GM21529 (cell line): ENCODE results near the gene MB.
"Not testable (repeated sequence)": the region's sequence is repeated elsewhere in the genome, so short reads cannot be mapped to it uniquely, and the experiment has no call there.

Source experiments
- ATAC-seq: cut with Tn5 transposase; IDR thresholded peaks from one replicate; pipeline ENCODE4 v1.9.1; 2021; ENCODE audit not compliant: unreplicated experiment

The MB gene

GRCh38 chr22:35638001-35638400, 20.9 kb upstream of the MB start:
- no peak for ATAC-seq

GRCh38 chr22:35637254-35637653, 20.1 kb upstream of the MB start:
- no peak for ATAC-seq

DNA sequence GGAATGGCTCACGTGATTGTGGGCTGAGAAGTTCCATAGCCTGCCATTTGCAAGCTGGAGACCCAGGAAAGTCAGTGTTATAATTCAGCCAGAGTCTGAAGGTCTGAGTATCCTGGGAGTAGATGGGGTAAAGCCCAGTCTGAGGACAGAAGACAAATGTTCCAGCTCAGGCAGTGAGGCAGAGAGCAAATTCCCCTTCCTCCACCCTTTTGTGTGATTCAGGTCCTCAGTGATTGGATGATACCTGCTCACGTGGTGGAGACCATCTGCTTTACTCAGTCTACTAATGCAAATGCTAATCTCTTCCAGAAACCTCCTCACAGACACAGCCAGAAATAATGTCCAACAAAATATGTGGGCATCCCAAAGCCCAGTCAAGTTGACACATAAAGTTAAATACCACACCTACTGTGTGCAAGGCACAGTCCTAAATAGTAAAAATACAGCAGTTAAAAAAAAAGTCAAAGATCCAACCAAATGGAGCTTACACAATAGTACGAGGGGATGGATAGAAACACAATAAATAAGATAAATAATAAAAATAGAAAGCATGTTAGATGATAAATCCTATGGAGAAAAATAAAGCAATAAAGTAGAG, 17.9 kb upstream of the MB start:
- ATAC-seq, result no peak

DNA sequence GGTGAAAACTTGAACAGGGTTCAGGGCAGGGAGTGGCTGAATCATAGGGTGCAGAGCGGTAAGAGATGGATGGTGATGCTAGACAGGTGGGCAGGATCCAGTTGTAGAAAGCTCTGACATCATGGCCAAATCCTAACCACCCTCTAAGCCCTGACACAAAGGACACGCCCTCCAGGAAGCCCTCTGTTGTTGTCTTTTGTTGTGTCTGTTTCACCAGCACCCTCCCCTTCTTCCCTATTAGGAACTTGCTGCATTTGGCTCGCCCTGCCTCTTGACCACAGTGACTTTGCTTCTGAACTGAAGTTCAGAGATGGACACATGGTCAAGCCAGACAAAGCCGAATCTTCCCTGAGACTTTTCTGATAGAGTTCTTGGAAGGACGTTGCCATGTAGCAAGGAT, 16.9 kb upstream of the MB start:
- ATAC-seq, result no peak

- ATAC-seq, result no peak
Measured at GRCh38 chr22:35633520-35633919, 16.4 kb upstream of the MB start.

DNA sequence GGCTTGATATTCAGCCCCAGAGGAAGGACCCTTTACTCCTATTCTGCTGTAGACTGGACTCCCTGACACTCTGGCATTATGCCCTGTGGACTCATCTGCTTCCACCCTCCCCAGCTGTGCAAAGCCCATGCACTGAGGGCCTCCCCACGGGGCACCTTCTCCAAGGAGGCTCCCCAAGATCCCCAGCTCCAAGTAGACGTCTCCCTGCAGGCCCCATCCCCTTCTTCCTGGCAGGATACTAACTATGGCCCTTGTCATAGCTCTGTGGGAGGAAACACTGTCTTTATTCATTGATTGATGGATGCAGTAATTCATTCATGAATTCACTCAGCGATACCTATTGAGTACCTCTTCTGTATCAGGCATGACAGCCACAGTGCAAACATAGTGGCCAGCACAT, 15.8 kb upstream of the MB start:
- ATAC-seq, result no peak

GRCh38 chr22:35631597-35631996, 14.5 kb upstream of the MB start:
- no peak for ATAC-seq

DNA sequence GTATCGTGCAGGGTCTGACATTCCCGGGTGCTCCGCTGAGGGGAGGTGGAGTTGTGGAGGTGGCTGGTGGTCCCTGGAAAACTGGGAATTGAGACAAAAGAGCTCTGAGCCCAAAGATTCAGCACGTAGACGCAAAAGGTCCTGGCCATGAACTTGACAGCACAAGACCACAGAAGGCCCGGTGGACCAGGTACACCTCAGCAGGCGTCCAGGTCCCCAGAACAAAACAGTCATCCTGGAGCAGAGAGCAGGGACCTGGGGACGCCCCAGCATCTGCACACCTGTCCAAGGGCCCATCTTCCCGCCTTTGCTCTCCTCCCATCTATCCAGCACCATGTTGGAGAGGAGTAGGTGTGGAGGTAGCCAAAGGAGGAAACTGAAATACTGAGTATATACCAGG, 13.8 kb upstream of the MB start:
- no peak for ATAC-seq

- no peak for ATAC-seq
Measured at GRCh38 chr22:35630387-35630793, 13.3 kb upstream of the MB start.

GRCh38 chr22:35629406-35630216, 12.5 kb upstream of the MB start:
- ATAC-seq, result no peak

- no peak for ATAC-seq
Measured at GRCh38 chr22:35628732-35629131, 11.6 kb upstream of the MB start.

- ATAC-seq, result no peak
Measured at GRCh38 chr22:35627267-35628041, 10.3 kb upstream of the MB start.

DNA sequence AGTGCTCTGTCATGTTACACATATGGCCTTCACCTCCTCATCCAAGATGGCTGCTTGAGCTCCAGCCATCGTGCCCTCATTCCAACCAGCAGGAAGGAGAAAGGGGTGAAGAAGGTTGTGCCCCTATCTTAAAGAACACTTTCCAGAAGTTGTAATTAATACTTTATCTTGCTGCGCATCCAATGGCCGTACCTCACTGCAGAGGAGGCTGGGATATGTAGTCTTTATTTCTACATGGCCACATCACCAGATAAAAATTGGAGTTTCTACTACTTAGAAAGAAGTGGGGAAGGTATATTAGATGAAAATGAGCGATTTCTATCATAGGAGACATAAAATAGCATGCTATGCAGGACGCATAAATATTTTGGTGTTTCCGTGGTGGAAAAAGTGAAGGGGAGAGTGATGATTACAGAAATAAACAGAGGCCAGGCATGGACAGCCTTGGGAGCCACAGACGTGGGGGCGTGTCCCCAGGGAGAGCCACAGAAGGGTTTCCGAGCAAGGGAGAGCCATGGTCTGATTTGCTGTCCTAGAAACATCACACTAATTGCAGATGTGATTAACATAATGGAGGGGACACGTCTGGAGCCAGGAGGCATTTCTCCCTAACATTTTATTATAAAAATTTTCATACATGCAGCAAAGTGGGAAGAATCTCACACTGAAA, 8.8 kb upstream of the MB start:
- ATAC-seq, result no peak

- ATAC-seq, result no peak
Measured at GRCh38 chr22:35624547-35624946, 7.4 kb upstream of the MB start.

- not testable (repeated sequence) for ATAC-seq
Measured at GRCh38 chr22:35623885-35624284, 6.8 kb upstream of the MB start.

DNA sequence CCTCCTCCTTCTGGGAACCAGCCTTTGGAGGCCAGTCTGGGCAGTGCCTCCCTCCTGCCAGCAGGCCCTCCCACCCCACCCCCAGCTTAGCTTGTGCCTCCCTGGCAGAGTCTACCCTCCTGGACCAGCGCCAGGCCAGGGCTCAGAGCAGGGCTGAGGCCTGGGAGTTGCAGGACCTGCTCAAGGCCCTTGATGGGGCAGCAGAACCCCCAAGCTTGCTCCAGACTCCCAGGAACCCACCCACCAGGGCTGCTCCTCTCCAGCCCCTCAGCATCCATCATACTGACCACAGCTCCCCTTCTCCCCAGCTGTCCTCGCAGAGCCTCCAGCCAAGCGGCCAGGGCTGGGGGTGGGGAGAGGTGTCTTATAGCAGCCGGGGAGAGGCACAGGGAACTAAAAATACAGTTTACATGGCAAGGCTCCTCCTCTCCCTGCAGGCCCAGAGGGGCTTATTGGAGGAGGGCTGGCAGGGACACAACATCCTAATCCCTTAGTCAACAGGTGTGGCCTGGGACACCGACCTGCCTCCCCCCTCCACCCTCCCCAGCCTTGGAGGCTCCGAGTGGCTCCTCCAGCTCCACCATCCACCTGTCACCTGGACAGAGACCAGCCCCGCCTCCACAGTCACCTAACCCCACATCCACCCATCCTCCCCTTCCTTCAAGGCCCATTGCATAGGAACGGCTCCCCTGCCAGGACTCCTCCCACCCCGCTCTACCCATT, 5.2 kb upstream of the MB start:
- no peak for ATAC-seq

DNA sequence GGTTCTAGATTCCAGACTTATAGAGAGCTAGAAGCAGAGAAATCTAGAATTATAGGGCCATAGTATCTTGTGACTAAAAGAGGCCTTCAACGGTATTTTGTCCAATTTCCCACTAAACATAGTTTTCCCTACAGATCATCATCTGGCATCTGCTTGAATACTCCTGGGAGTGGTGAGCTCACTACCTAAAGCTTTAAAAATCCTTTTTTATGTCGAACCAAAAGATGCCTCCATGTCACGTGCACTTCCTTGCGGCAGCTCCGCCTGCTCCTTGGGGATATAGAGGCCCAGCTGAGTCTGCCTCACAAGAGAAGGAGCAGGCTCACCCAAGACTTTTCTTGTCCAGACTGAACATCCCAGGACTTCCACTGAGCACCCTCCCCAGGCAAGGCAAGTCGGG, 4.3 kb upstream of the MB start:
- no peak for ATAC-seq

- no peak for ATAC-seq
Measured at GRCh38 chr22:35620624-35621251, 3.6 kb upstream of the MB start.

DNA sequence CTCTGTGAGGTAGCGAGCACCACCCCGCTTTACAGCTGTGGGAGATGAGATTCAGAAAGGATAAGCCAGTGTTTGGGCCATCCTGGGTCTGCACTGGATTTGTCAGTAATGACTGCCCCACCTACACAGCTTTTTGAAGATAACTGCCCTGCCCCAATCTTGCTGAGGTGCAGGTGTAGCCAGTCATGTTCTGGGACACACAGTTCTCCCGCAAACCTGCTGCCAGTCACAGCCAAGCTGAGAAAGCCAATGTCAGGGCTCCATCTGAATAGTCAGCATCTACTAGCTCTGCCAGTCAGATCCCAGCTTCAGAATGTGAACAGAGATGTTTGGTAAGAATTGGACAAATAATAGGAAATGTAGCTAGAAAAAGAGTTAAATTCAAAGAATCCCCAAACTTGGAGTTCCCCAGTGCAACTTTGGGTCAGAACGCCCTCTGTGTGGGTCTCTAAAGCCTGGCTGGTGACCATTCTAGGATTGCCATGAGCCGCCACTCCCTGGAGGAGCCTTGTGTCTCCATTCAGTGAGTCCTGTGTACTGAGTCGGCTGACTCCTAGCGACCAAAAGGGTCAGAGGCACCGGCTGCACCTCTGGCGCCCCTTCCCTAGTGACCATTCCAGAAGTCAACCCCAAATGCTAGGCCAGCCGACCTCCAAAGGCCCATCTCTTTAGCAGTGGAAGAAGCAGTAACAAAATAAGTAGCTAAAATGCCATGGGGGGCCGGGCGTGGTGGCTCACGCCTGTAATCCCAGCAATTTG, 2.4 kb upstream of the MB start:
- ATAC-seq, result no peak
